IMR-90 (cell line): ENCODE data around the gene NDUFB5. TPM values are rescaled to one million over a fixed set of nuclear protein-coding genes. Genes with fewer than 3 reads are reported as not detected.

Experiments
- ATAC-seq: fragments of 200-7000 bp; cut with Tn5 transposase; 2 replicates; pipeline ENCODE4 v1.9.1; 2020; ENCODE audit warnings: low read depth, mild to moderate bottlenecking, moderate library complexity
- BruUV-seq: library from RNA; stranded (reverse); fragments of 400-500 nt; replicated peaks from 2 replicates; lab custom pipeline; 2021; lab: Mats Ljungman, UMichigan
- CTCF ChIA-PET: fragments of 300-600 bp; formaldehyde crosslinking; extraction: SDS; loops from one replicate; lab custom pipeline; 2021; ENCODE audit warnings: antibody characterized with exemption; lab: Yijun Ruan, JAX
- POLR2A ChIA-PET: fragments of 300-600 bp; sonication (Branson Sonifier 250); formaldehyde crosslinking; loops from one replicate; lab custom pipeline; 2022; ENCODE audit warnings: antibody characterized with exemption; ENCODE audit not compliant: unreplicated experiment; lab: Charles Lee
- DNase-seq: peaks from one replicate; pipeline ENCODE4 v3.0.0; 2013
- H2AFZ ChIP-seq: replicated peaks from 2 replicates; pipeline ENCODE3; 2013; ENCODE audit warnings: low read length, mild to moderate bottlenecking; ENCODE audit not compliant: poor library complexity
- H2AK5ac ChIP-seq: 2 replicates; pipeline ENCODE4 v1.6.1; 2013; ENCODE audit warnings: low read depth, low read length, inconsistent platforms
- H2AK9ac ChIP-seq: replicated peaks from 2 replicates; pipeline ENCODE3; 2013; ENCODE audit warnings: mild to moderate bottlenecking, low read depth, low read length, moderate library complexity; ENCODE audit not compliant: poor library complexity
- H2BK120ac ChIP-seq: 2 replicates; pipeline ENCODE4 v1.6.1; 2013; ENCODE audit warnings: low read depth, low read length, inconsistent platforms
- H2BK15ac ChIP-seq: 3 replicates; pipeline ENCODE4 v1.6.1; 2013; ENCODE audit warnings: low read depth, low read length, inconsistent platforms
- H2BK20ac ChIP-seq: 2 replicates; pipeline ENCODE4 v1.6.1; 2013; ENCODE audit warnings: low read depth, mild to moderate bottlenecking, inconsistent platforms, low read length, moderate library complexity
- H2BK5ac ChIP-seq: 2 replicates; pipeline ENCODE4 v1.6.1; 2013; ENCODE audit warnings: mild to moderate bottlenecking, low read depth, low read length, inconsistent platforms; ENCODE audit not compliant: poor library complexity, severe bottlenecking
- H3K14ac ChIP-seq: replicated peaks from 2 replicates; pipeline ENCODE4 v1.6.1; 2013; ENCODE audit warnings: low read depth, low read length, inconsistent platforms
- H3K18ac ChIP-seq: 2 replicates; pipeline ENCODE4 v1.6.1; 2013; ENCODE audit warnings: low read depth, low read length, control low read depth
- H3K23ac ChIP-seq: 2 replicates; pipeline ENCODE4 v1.6.1; 2013; ENCODE audit warnings: low read depth, low read length, inconsistent platforms
- H3K27ac ChIP-seq: 2 replicates; pipeline ENCODE4 v1.5.1; 2013; ENCODE audit warnings: mild to moderate bottlenecking, control low read depth, low read length; ENCODE audit not compliant: insufficient read depth
- H3K27me3 ChIP-seq: 2 replicates; pipeline ENCODE4 v1.6.1; 2013; ENCODE audit warnings: low read length; ENCODE audit not compliant: control insufficient read depth, insufficient read depth
- H3K36me3 ChIP-seq: 2 replicates; pipeline ENCODE4 v1.6.1; 2013; ENCODE audit warnings: low read length, mixed read lengths; ENCODE audit not compliant: control insufficient read depth, insufficient read depth
- H3K4ac ChIP-seq: 2 replicates; pipeline ENCODE4 v1.6.1; 2013; ENCODE audit warnings: low read depth, low read length, inconsistent platforms
- H3K4me1 ChIP-seq: 2 replicates; pipeline ENCODE4 v1.6.1; 2013; ENCODE audit warnings: low read length, mixed read lengths; ENCODE audit not compliant: control insufficient read depth, insufficient read depth
- H3K4me2 ChIP-seq: 2 replicates; pipeline ENCODE4 v1.6.1; 2013; ENCODE audit warnings: low read depth, mild to moderate bottlenecking, control low read depth, low read length, moderate library complexity
- H3K4me3 ChIP-seq: 2 replicates; pipeline ENCODE4 v1.5.1; 2013; ENCODE audit warnings: low read depth, mild to moderate bottlenecking, control low read depth, low read length, moderate library complexity; ENCODE audit not compliant: insufficient read depth
- H3K56ac ChIP-seq: 2 replicates; pipeline ENCODE4 v1.6.1; 2013; ENCODE audit warnings: low read length, inconsistent platforms; ENCODE audit not compliant: insufficient read depth; ENCODE audit errors: extremely low read depth
- H3K79me1 ChIP-seq, 2 experiments: 2 replicates each; pipeline ENCODE4 v1.6.1; 2013; ENCODE audit warnings: low read length in 2 of 2, inconsistent platforms in 1 of 2, low read depth in 1 of 2
- H3K9ac ChIP-seq: 2 replicates; pipeline ENCODE4 v1.6.1; 2013; ENCODE audit warnings: low read depth, low read length, control low read depth
- H3K9me1 ChIP-seq: 2 replicates; pipeline ENCODE4 v1.6.1; 2013; ENCODE audit warnings: low read length, inconsistent platforms; ENCODE audit not compliant: insufficient read depth
- H3K9me3 ChIP-seq: 2 replicates; pipeline ENCODE4 v1.6.1; 2013; ENCODE audit warnings: low read length; ENCODE audit not compliant: control insufficient read depth, insufficient read depth
- H4K20me1 ChIP-seq: 2 replicates; pipeline ENCODE4 v1.6.1; 2013; ENCODE audit warnings: low read length, inconsistent platforms; ENCODE audit not compliant: insufficient read depth
- H4K5ac ChIP-seq: 2 replicates; pipeline ENCODE4 v1.6.1; 2013; ENCODE audit warnings: mild to moderate bottlenecking, low read depth, low read length, control low read depth
- H4K8ac ChIP-seq, 2 experiments: 2 replicates each; pipeline ENCODE4 v1.6.1; 2013; ENCODE audit warnings: low read depth in 2 of 2, low read length in 2 of 2, control low read depth in 1 of 2, inconsistent platforms in 1 of 2
- H4K91ac ChIP-seq: 2 replicates; pipeline ENCODE4 v1.6.1; 2013; ENCODE audit warnings: low read depth, low read length, inconsistent platforms; ENCODE audit not compliant: insufficient read depth
- CTCF ChIP-seq: conservative IDR thresholded peaks from 2 replicates; pipeline ENCODE4 v1.5.1; 2012; ENCODE audit warnings: mild to moderate bottlenecking, low read depth, low read length, improper control_type of control experiment
- FOS ChIP-seq: fragments of 150-350 bp; IDR thresholded peaks from 2 replicates; pipeline ENCODE4 v1.6.1; 2016; ENCODE audit warnings: low read depth, low read length
- NFE2L2 ChIP-seq: fragments of 150-350 bp; IDR thresholded peaks from 2 replicates; pipeline ENCODE4 v1.6.1; 2016; ENCODE audit warnings: low read depth, mild to moderate bottlenecking, low read length
- RAD21 ChIP-seq: IDR thresholded peaks from 2 replicates; pipeline ENCODE4 v1.6.1; 2012; ENCODE audit warnings: low read length, improper control_type of control experiment
- WGBS, 2 experiments: methylation state at CpG; one replicate each; pipeline versions ENCODE4 v1.1.5 to v1.1.7; 2013; ENCODE audit warnings: missing lambda C conversion rate in 2 of 2; ENCODE audit not compliant: insufficient read length in 1 of 2; ENCODE audit errors: extremely low coverage in 2 of 2; 5-methylcytosine and 5-hydroxymethylcytosine counted together
- dilution Hi-C: fragments of 300-500 bp; cut with HindIII; formaldehyde crosslinking; loops from one replicate; pipeline ENCODE4 v1.14.3; 2018; ENCODE audit warnings: low sequenced_read_pairs; ENCODE audit not compliant: unreplicated experiment
- in situ Hi-C: fragments of 300-500 bp; cut with MboI; formaldehyde crosslinking; loops from 3 replicates; pipeline ENCODE4 v1.14.3; 2019; ENCODE audit warnings: low sequenced_read_pairs, inconsistent platforms, mixed read lengths
- intact Hi-C: fragments of 100-400 bp; cut with micrococcal nuclease; formaldehyde crosslinking; loops from 2 replicates; pipeline ENCODE4 v1.10.0; 2022
- polyA plus RNA-seq, 3 experiments: library from polyadenylated mRNA; depleted of rRNA; stranded (reverse); fragments of >200 nt; gene quantifications; 2 replicates each; pipeline ENCODE4 v1.2.3, GENCODE V29; 2012; ENCODE audit warnings: low replicate concordance in 1 of 3
- total RNA-seq: library from RNA; depleted of rRNA; stranded (reverse); fragments of >200 nt; gene quantifications from 2 replicates; pipeline ENCODE4 v1.2.3, GENCODE V29; 2012

The NDUFB5 gene
- total and polyA plus RNA-seq, 2 of the 4 experiments (the other 2 are of a cell fraction): 17.2 to 29.3 TPM

- no peak for TF ChIP-seq FOS
- TF ChIP-seq RAD21: peak; percentile 35; the same call in 1 of the 2 replicates
Observed at GRCh38 chr3:179653096-179653797, 48.7 kb downstream of the NDUFB5 start (continued).

GRCh38 chr3:179655236-179655635 is 50.6 kb downstream of the NDUFB5 start:
- Histone ChIP-seq H3K27me3 (no peaks in the 10 kb centered on the region), H3K4me3 (no peak overlapping the region), H2AFZ (no peak overlapping the region), H3K4me1 (no peaks in the 10 kb centered on the region), H3K4ac (no peak overlapping the region), H2BK120ac (no peak overlapping the region), H3K9me1 (peaks cover 9% of the 10 kb centered on the region), H3K18ac (no peak overlapping the region), H3K27ac (no peak overlapping the region), H3K79me1 (peaks cover 29 to 55% of the 10 kb centered on the region in 2 experiments), H2BK15ac (no peak overlapping the region), H2AK5ac (no peak overlapping the region), H4K91ac (no peak overlapping the region), H4K20me1 (peaks cover 33% of the 10 kb centered on the region), H2BK20ac (no peak overlapping the region), H3K23ac (0 out of 2 replicates have a peak overlapping the region, but pooled peaks have one; percentile 29), H4K5ac (no peak overlapping the region), H3K36me3 (no peaks in the 10 kb centered on the region), H3K9ac (no peak overlapping the region), H3K9me3 (no peaks in the 10 kb centered on the region), H3K4me2 (no peak overlapping the region; the same call in 1 of the 2 replicates), H3K56ac (no peak overlapping the region), H2AK9ac (no peak overlapping the region), H3K14ac (no peak overlapping the region), H4K8ac (no peak overlapping the region), H2BK5ac (no peak overlapping the region)
- POLR2A ChIA-PET: no interaction called here
- dilution Hi-C loops: no loop called here
- intact Hi-C loops: no loop called here
- CTCF ChIA-PET: interaction anchor here (0.6 kb wide), 1 partner anchor 612 kb away, joined by 3 read pairs; no protein-coding TSS in a partner anchor
- ATAC-seq (no peak), DNase-seq (no peak)
- no TSS peak for BruUV-seq
- WGBS, 2 experiments: no CpG with 5 or more reads among the region's 2 CpGs
- in situ Hi-C loops: no loop called here
- no peak for TF ChIP-seq RAD21
- TF ChIP-seq CTCF: no peak
- TF ChIP-seq NFE2L2: no peak
